SU-DHL-6 (cell line): ENCODE results near the gene PTPRG.

Experiments
- H2AFZ ChIP-seq: fragments of 200-600 bp; sonication (generic); 2 replicates; pipeline ENCODE4 v1.6.1; 2014; ENCODE audit warnings: low read depth, mild to moderate bottlenecking, moderate library complexity, mixed read lengths, antibody characterized with exemption, low read length; ENCODE audit not compliant: severe bottlenecking
- H3F3A ChIP-seq: fragments of 200-600 bp; shearing (Covaris generic); 2 replicates; pipeline ENCODE4 v1.6.0; 2016; ENCODE audit warnings: antibody characterized with exemption, mild to moderate bottlenecking; ENCODE audit not compliant: insufficient read depth
- H3K27ac ChIP-seq: fragments of 200-600 bp; sonication (generic); 2 replicates; pipeline ENCODE4 v1.5.1; 2016; ENCODE audit warnings: low read depth, mild to moderate bottlenecking, low read length, moderate library complexity, mixed read lengths
- H3K27me3 ChIP-seq: fragments of 200-600 bp; sonication (generic), shearing (Covaris generic); 2 replicates; pipeline ENCODE4 v1.6.0; 2014; ENCODE audit warnings: mild to moderate bottlenecking, low read length
- H3K36me3 ChIP-seq: fragments of 200-600 bp; sonication (generic); 2 replicates; pipeline ENCODE4 v1.6.1; 2014; ENCODE audit warnings: mild to moderate bottlenecking, low read length, mixed read lengths
- H3K4me2 ChIP-seq: fragments of 300-600, 200-600 bp; shearing (Covaris generic), sonication (generic); 2 replicates; pipeline ENCODE4 v1.6.0; 2014; ENCODE audit warnings: low read length, low read depth, mild to moderate bottlenecking; ENCODE audit not compliant: poor library complexity, severe bottlenecking
- H3K4me3 ChIP-seq: fragments of 200-600 bp; sonication (generic); 2 replicates; pipeline ENCODE4 v1.5.1; 2014; ENCODE audit warnings: antibody characterized with exemption, low read length, mild to moderate bottlenecking, mixed read lengths; ENCODE audit not compliant: insufficient read depth, poor library complexity, severe bottlenecking
- H3K79me2 ChIP-seq: fragments of 200-600 bp; sonication (generic); 2 replicates; pipeline ENCODE4 v1.6.1; 2014; ENCODE audit warnings: mild to moderate bottlenecking, low read length, moderate library complexity; ENCODE audit not compliant: insufficient read depth
- H3K9ac ChIP-seq: fragments of 200-600 bp; sonication (generic); 2 replicates; pipeline ENCODE4 v1.7.0; 2014; ENCODE audit warnings: mild to moderate bottlenecking, low read length
- H3K9me2 ChIP-seq: fragments of 200-600 bp; sonication (generic); replicated peaks from 2 replicates; pipeline ENCODE4 v1.6.1; 2014; ENCODE audit warnings: low read length; ENCODE audit not compliant: insufficient read depth
- H3K9me3 ChIP-seq: fragments of 200-600 bp; sonication (generic); 2 replicates; pipeline ENCODE4 v1.6.1; 2014; ENCODE audit warnings: low read length, mixed read lengths; ENCODE audit not compliant: insufficient read depth
- H4K20me1 ChIP-seq: fragments of 200-600 bp; sonication (generic); 2 replicates; pipeline ENCODE4 v1.6.1; 2014; ENCODE audit warnings: low read depth, mild to moderate bottlenecking, antibody characterized with exemption, low read length, moderate library complexity, mixed read lengths
- CTCF ChIP-seq: fragments of 200-600 bp; sonication (generic); IDR thresholded peaks from one replicate; pipeline ENCODE4 v1.5.1; 2017; ENCODE audit warnings: antibody characterized with exemption, mild to moderate bottlenecking, low read length, moderate library complexity; ENCODE audit not compliant: insufficient read depth, poor library complexity, severe bottlenecking
- EZH2phosphoT487 ChIP-seq: fragments of 200-600 bp; sonication (generic), shearing (Covaris generic); conservative IDR thresholded peaks from 2 replicates; pipeline ENCODE4 v1.6.1; 2018; ENCODE audit warnings: mild to moderate bottlenecking, antibody characterized with exemption, low read length, moderate library complexity, mixed read lengths

PTPRG gene

GRCh38 chr3:61685755-61686154 lies 124.4 kb downstream of the PTPRG start:
- H4K20me1 ChIP-seq, result no peaks in the 10 kb centered on the region
- no peak overlapping the region for H3K9ac ChIP-seq
- no peak overlapping the region for H3K27ac ChIP-seq
- H3K36me3 ChIP-seq, result no peaks in the 10 kb centered on the region
- no peaks in the 10 kb centered on the region for H3K9me2 ChIP-seq
- H3K79me2 ChIP-seq, result no peaks in the 10 kb centered on the region
- H3K4me3 ChIP-seq, result no peak overlapping the region
- no peaks in the 10 kb centered on the region for H3F3A ChIP-seq
- H3K9me3 ChIP-seq, result no peaks in the 10 kb centered on the region
- H3K4me2 ChIP-seq, result no peak overlapping the region
- TF ChIP-seq EZH2phosphoT487, result no peak
- TF ChIP-seq CTCF, result no peak
- no peak overlapping the region for H2AFZ ChIP-seq
- no peaks in the 10 kb centered on the region for H3K27me3 ChIP-seq

- Histone ChIP-seq H3K79me2 (no peaks in the 10 kb centered on the region), H3K36me3 (no peaks in the 10 kb centered on the region), H4K20me1 (no peaks in the 10 kb centered on the region), H3K9me3 (no peaks in the 10 kb centered on the region), H2AFZ (no peak overlapping the region), H3K4me3 (no peak overlapping the region), H3K27me3 (no peaks in the 10 kb centered on the region), H3K9ac (no peak overlapping the region), H3K4me2 (no peak overlapping the region), H3K9me2 (no peaks in the 10 kb centered on the region), H3F3A (no peaks in the 10 kb centered on the region), H3K27ac (no peak overlapping the region)
- TF ChIP-seq CTCF (no peak), EZH2phosphoT487 (no peak)
Measured at GRCh38 chr3:61686228-61686648, 124.9 kb downstream of the PTPRG start.

GRCh38 chr3:61687206-61687605 lies 125.8 kb downstream of the PTPRG start:
- no peak overlapping the region for H3K4me3 ChIP-seq
- H3K9me3 ChIP-seq, result no peaks in the 10 kb centered on the region
- H3K4me2 ChIP-seq, result no peak overlapping the region
- no peak overlapping the region for H3K27ac ChIP-seq
- no peaks in the 10 kb centered on the region for H3K79me2 ChIP-seq
- H3K27me3 ChIP-seq, result no peaks in the 10 kb centered on the region
- no peaks in the 10 kb centered on the region for H3F3A ChIP-seq
- no peak overlapping the region for H2AFZ ChIP-seq
- H3K9ac ChIP-seq, result no peak overlapping the region
- no peak for TF ChIP-seq EZH2phosphoT487
- TF ChIP-seq CTCF, result no peak
- no peaks in the 10 kb centered on the region for H3K9me2 ChIP-seq
- H3K36me3 ChIP-seq, result no peaks in the 10 kb centered on the region
- no peaks in the 10 kb centered on the region for H4K20me1 ChIP-seq
